ENCODE measurements around the gene PRDX3.

DNA sequence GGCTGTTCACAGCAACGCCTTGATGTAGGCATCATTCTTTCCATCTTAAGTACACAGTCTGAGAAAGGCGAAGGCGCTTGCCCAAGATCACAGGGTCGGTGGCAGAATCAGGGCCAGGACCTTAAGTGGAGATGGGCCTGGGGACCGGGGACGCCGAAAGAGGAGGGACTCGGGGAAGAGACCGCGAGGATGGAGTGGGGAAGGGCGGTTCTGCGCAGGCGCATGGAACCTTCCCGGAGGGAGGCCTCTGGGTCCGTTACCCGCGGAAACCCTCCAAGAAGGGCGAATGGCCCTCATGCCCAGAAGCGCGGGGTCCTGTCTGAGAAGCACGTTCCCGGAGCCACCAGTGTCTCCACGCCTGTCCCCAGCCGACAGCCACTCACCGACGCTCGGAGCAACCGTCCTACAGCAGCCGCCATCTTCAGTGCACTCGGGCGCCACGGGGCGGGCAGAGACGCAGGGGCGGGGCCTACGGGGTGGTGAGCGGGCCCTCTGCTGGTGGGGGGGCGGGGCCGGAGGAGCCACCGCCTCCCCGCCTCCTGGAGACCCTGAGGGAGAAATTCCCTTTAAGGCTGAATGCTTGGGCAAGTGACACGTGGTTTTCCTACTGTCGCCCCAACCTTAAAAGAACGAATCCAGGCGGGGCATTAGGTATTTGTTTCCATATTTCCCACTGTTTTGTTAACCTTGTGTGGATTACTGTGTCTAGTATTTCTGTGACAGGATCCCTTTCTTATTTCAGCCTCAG lies at the start of gene PRDX3:
- TF ChIP-seq, protein P1, sequence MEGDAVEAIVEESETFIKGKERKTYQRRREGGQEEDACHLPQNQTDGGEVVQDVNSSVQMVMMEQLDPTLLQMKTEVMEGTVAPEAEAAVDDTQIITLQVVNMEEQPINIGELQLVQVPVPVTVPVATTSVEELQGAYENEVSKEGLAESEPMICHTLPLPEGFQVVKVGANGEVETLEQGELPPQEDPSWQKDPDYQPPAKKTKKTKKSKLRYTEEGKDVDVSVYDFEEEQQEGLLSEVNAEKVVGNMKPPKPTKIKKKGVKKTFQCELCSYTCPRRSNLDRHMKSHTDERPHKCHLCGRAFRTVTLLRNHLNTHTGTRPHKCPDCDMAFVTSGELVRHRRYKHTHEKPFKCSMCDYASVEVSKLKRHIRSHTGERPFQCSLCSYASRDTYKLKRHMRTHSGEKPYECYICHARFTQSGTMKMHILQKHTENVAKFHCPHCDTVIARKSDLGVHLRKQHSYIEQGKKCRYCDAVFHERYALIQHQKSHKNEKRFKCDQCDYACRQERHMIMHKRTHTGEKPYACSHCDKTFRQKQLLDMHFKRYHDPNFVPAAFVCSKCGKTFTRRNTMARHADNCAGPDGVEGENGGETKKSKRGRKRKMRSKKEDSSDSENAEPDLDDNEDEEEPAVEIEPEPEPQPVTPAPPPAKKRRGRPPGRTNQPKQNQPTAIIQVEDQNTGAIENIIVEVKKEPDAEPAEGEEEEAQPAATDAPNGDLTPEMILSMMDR (IDR thresholded peaks at IDR 0.05; ENCODE audit: low read length) = no peak; the same call in 1 of the 2 replicates
- no peak for TF ChIP-seq EZH2 (IDR thresholded peaks at IDR 0.05; ENCODE audit: borderline replicate concordance, low read length)
